Kidney (tissue), 14 donors: ENCODE results near the gene RANGAP1. TPM values are rescaled to one million over a fixed set of nuclear protein-coding genes. Genes with fewer than 3 reads are reported as not detected.

Experiments
- DNase-seq, 5 donors: peaks; one replicate each; pipeline ENCODE4 v3.0.0-alpha.2; 2013 to 2020
- FAIRE-seq: peaks from 2 replicates; lab custom pipeline; 2012; peaks lifted over from hg19 to GRCh38; lab: Jason Lieb, UNC
- H3K27ac ChIP-seq, 2 donors: one replicate each; pipeline ENCODE4 v1.7.0; 2013; ENCODE audit warnings: low read depth in 2 of 2, low read length in 2 of 2, inconsistent platforms in 1 of 2
- H3K27me3 ChIP-seq: one replicate; pipeline ENCODE4 v1.7.1; 2013; ENCODE audit warnings: low read length, inconsistent platforms; ENCODE audit not compliant: control insufficient read depth, insufficient read depth
- H3K36me3 ChIP-seq, 3 donors: one replicate each; pipeline versions ENCODE4 v1.7.0 to v1.7.1; 2013; ENCODE audit warnings: low read length in 3 of 3, control low read depth in 1 of 3, inconsistent platforms in 1 of 3; ENCODE audit not compliant: insufficient read depth in 3 of 3, control insufficient read depth in 2 of 3
- H3K4me1 ChIP-seq, 3 donors: one replicate each; pipeline versions ENCODE4 v1.7.0 to v1.7.1; 2013; ENCODE audit warnings: low read length in 3 of 3, inconsistent platforms in 1 of 3, low read depth in 1 of 3; ENCODE audit not compliant: control insufficient read depth in 2 of 3, insufficient read depth in 2 of 3
- H3K4me3 ChIP-seq, 3 donors: one replicate each; pipeline versions ENCODE4 v1.7.0 to v1.8.1; 2013; ENCODE audit warnings: low read length in 3 of 3, control low read depth in 1 of 3, inconsistent platforms in 1 of 3
- H3K9ac ChIP-seq, 3 donors: one replicate each; pipeline versions ENCODE4 v1.7.0 to v1.7.1; 2013; ENCODE audit warnings: low read length in 3 of 3, control low read depth in 1 of 3, inconsistent platforms in 1 of 3
- H3K9me3 ChIP-seq, 3 donors: one replicate each; pipeline versions ENCODE4 v1.7.0 to v1.7.1; 2013; ENCODE audit warnings: low read length in 3 of 3, control low read depth in 1 of 3, inconsistent platforms in 1 of 3; ENCODE audit not compliant: control insufficient read depth in 2 of 3, insufficient read depth in 1 of 3
- intact Hi-C: fragments of 100-400 bp; cut with DNase I; formaldehyde crosslinking; loops from one replicate; pipeline ENCODE4 v1.11.1; 2022
- polyA plus RNA-seq: library from polyadenylated mRNA; stranded (reverse); fragments of 350-450 nt; fragmentation: Illumina TruSeq; extraction: RNeasy Lipid Tissue Mini Kit (QIAGEN cat#74804); gene quantifications from one replicate; pipeline ENCODE4 v1.2.3, GENCODE V29; 2014; ENCODE audit warnings: low read depth, low replicate concordance; ENCODE audit not compliant: insufficient read depth
- total RNA-seq: library from RNA; stranded (reverse); fragmentation: NEBNext Ultra II Directional; extraction: Animal tissue kit (Norgen Biotek cat#: 25700); gene quantifications from one replicate; pipeline ENCODE4 v1.2.1, GENCODE V29; 2021
- TF ChIP-seq, protein P1 (sequence below): IDR thresholded peaks from 3 replicates; pipeline ENCODE4 v1.5.1; 2012; ENCODE audit warnings: mild to moderate bottlenecking, moderate library complexity, borderline replicate concordance; ENCODE audit not compliant: insufficient read depth; ENCODE audit errors: extremely low read depth
- donor health status: control.
- donor health status: control.
- donor health status: control.
- donor health status: control.
- donor health status: control.
- donor health status: DM: yes; HTN: yes; CAD: no.
- donor health status: Normal renal cell carcinoma (clear cell type).

Gene RANGAP1
- total and polyA plus RNA-seq, 2 donors from 2014 or later, result 38.8 to 40.8 TPM

DNA sequence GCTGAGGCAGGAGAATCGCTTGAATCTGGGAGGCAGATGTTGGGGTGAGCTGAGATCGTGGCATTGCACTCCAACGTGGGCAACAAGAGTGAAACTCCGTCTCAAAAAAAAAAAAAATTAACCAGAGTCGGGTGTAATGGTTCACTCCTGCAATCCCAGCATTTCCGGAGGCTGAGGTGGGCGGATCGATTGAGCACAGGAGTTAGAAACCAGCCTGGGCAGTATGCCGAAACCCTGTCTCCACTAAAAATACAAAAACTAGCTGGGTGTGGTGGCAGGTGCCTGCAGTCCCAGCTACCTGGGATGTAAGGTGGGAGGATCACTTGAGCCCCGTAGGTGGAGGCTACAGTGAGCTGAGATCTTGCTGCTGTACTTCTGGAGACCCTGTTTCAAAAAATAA is 1.5 kb downstream of the RANGAP1 start:
- Histone ChIP-seq H3K4me3 (no peak overlapping the region), H3K9me3 (no peaks in the 10 kb centered on the region), H3K36me3 (peaks cover 0 to 16% (median 7%) of the 10 kb centered on the region in 3 donors), H3K4me1 (peaks cover 0 to 6% (median 0%) of the 10 kb centered on the region in 3 donors), H3K9ac (peak overlapping the region in 1 of 3 donors; percentile 7), H3K27ac (no peak overlapping the region), H3K27me3 (no peaks in the 10 kb centered on the region)
- DNase-seq (no peak), FAIRE-seq (no peak)
- intact Hi-C loops, result no loop called here
- TF ChIP-seq, protein P1, sequence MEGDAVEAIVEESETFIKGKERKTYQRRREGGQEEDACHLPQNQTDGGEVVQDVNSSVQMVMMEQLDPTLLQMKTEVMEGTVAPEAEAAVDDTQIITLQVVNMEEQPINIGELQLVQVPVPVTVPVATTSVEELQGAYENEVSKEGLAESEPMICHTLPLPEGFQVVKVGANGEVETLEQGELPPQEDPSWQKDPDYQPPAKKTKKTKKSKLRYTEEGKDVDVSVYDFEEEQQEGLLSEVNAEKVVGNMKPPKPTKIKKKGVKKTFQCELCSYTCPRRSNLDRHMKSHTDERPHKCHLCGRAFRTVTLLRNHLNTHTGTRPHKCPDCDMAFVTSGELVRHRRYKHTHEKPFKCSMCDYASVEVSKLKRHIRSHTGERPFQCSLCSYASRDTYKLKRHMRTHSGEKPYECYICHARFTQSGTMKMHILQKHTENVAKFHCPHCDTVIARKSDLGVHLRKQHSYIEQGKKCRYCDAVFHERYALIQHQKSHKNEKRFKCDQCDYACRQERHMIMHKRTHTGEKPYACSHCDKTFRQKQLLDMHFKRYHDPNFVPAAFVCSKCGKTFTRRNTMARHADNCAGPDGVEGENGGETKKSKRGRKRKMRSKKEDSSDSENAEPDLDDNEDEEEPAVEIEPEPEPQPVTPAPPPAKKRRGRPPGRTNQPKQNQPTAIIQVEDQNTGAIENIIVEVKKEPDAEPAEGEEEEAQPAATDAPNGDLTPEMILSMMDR, result no peak

DNA sequence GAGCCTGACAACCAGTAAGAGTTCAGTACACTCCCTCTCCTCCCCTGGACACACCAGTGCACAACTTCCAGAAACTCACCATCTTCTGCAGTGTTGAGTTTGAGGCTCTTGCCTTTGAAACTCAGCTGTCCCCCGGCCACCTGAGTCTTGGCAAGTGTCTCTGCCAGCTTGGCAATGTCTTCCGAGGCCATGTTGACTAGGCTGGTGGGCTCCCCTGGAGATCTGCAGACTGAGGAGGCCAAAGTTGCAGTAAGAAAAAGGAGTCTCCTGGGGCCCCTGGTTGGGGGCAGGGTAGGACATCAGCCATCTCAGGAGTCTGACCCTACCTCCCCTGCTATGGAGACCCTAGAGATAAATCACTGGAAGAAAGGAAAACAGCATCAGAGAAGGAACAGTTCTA is 5.1 kb downstream of the RANGAP1 start:
- no peaks in the 10 kb centered on the region for H3K9me3 ChIP-seq
- H3K36me3 ChIP-seq, result peaks cover 0 to 22% (median 10%) of the 10 kb centered on the region in 3 donors
- no peak for DNase-seq
- TF ChIP-seq, protein P1, result no peak
- no peak overlapping the region for H3K4me3 ChIP-seq
- intact Hi-C loops, result no loop called here
- FAIRE-seq, result no peak
- no peaks in the 10 kb centered on the region for H3K27me3 ChIP-seq
- no peak overlapping the region for H3K27ac ChIP-seq
- no peak overlapping the region for H3K9ac ChIP-seq
- H3K4me1 ChIP-seq, result peaks cover 0 to 6% (median 0%) of the 10 kb centered on the region in 3 donors

DNA sequence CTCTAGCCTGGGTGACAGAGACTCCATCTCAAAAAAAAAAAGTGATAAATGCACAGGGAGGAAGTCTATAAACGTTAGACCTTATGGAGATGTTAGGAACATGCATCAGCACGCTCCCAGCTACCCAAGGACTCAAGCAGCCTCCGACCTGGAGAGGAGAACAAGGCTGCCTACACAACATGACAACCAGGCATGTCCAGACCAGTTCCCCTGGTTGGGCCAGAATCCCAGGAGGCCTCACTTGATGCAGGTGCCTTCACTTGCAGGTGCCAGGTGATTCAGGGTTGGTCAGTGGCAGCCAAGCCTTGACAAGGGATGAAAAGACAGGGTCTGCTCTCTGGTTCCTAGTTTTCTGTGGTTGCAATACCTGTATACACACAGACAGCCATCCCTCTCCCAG is 5.9 kb downstream of the RANGAP1 start:
- intact Hi-C loops, result no loop called here
- Histone ChIP-seq H3K4me3 (no peak overlapping the region), H3K9ac (no peak overlapping the region), H3K9me3 (no peaks in the 10 kb centered on the region), H3K4me1 (peaks cover 0 to 3% (median 0%) of the 10 kb centered on the region in 3 donors), H3K36me3 (peaks cover 0 to 22% (median 10%) of the 10 kb centered on the region in 3 donors), H3K27ac (no peak overlapping the region), H3K27me3 (no peaks in the 10 kb centered on the region)
- FAIRE-seq (no peak), DNase-seq (no peak)
- TF ChIP-seq, protein P1, result no peak

DNA sequence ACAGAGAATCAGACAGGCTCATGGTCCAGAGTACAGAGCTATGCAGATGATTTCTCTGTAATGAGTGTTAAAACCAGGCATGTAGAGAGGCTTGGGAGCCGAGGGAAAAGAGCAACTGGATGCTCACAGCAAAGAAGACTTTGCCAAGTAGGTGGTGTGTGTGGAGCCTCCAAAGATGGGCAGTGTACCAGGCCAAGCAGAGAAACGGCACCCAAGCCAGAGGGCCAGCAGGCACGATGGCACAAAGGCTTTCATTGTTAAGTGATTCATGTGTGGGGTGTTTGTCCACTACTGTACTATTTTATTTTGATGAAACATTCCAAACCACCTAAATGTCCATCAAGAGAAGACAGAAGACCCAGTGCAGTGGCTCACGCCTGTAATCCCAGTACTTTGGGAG is 11.1 kb downstream of the RANGAP1 start:
- FAIRE-seq (no peak), DNase-seq (no peak)
- H3K9ac ChIP-seq, result no peak overlapping the region
- TF ChIP-seq, protein P1, result no peak
- no peaks in the 10 kb centered on the region for H3K27me3 ChIP-seq
- H3K4me1 ChIP-seq, result no peaks in the 10 kb centered on the region
- no peak overlapping the region for H3K27ac ChIP-seq
- peaks cover 3 to 41% (median 24%) of the 10 kb centered on the region in 3 donors for H3K36me3 ChIP-seq
- no peaks in the 10 kb centered on the region for H3K9me3 ChIP-seq
- intact Hi-C loops, result no loop called here
- no peak overlapping the region for H3K4me3 ChIP-seq
